ENCODE results near the gene TTLL6. TPM values are rescaled to one million over a fixed set of nuclear protein-coding genes. Genes with fewer than 3 reads are reported as not detected.

Gene TTLL6
- total RNA-seq, 1 donor from 2014 or later = 17.4 TPM

DNA sequence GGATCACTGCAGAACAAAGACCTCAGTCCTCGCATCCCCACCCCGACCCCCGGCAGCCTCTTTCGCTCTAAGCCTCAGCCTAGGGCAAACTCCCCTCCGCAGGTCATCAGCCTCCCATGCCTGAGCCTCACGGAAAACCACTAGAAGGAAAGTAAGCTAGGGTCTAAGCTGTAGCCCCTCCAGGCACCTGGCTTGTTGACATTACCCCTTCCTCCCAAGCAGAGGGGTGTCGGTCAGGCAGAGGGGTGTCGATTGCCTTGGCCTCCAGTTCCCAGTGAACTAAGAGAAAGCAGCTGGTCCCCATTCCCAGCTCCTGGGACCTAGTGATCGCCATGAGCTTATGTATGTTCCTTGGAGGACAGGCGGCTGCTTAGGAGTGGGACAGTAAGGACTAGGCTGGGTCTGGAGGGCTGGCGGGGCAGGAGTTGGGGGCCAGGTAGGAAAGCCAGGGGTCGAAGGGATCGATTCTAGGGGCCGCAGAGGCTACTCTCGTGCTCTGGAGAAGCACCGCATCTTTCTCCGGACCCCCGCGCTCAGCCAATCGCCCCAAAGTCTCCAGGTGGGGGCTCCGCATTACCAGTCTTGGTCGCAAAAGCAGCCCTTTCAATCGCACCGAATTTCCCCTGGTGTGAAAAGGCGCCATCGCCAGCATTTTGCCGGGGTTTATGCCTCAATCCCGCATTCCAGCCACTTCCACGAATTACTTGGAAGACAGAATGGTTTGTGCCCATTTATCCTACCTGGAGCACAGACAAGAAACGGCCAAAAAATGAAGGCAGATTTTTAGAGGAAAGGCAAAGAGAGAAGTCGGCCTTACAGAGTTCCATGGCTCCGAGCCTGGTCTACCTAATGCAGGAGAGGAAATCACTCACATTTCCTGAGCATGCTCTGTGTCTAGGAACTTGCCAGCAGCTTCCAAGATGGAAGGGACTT is 67.1 kb downstream of the TTLL6 start:
- Histone ChIP-seq H3K27ac (no peak overlapping the region), H3K79me2 (ENCODE audit: low read depth) (no peaks in the 10 kb centered on the region), H3K9ac (no peak overlapping the region), H3K9me3 (ENCODE audit: low read depth) (no peaks in the 10 kb centered on the region), H3F3A (ENCODE audit: low read depth) (no peaks in the 10 kb centered on the region), H3K4me1 (peaks cover 2% of the 10 kb centered on the region), H3K36me3 (no peaks in the 10 kb centered on the region), H4K20me1 (ENCODE audit: low read depth) (peaks cover 100% of the 10 kb centered on the region), H3K4me3 (no peak overlapping the region), H3K4me2 (no peak overlapping the region), H2AFZ (replicated peaks) (no peak overlapping the region), H3K27me3 (peaks cover 100% of the 10 kb centered on the region)
- Mint-ChIP-seq H3K4me3 (no peak overlapping the region), H3K4me1 (no peaks in the 10 kb centered on the region), H3K36me3 (no peaks in the 10 kb centered on the region), H3K27me3 (ENCODE audit: insufficient read depth, low read depth) (peaks cover 92% of the 10 kb centered on the region), H3K27ac (no peak overlapping the region), H3K9me3 (peaks cover 12% of the 10 kb centered on the region)
- TF ChIP-seq EZH2phosphoT487 (IDR thresholded peaks at IDR 0.05) (peak; percentile 93), EZH2 (IDR thresholded peaks at IDR 0.05) (peak; percentile 93)
- TF ChIP-seq, protein P1, sequence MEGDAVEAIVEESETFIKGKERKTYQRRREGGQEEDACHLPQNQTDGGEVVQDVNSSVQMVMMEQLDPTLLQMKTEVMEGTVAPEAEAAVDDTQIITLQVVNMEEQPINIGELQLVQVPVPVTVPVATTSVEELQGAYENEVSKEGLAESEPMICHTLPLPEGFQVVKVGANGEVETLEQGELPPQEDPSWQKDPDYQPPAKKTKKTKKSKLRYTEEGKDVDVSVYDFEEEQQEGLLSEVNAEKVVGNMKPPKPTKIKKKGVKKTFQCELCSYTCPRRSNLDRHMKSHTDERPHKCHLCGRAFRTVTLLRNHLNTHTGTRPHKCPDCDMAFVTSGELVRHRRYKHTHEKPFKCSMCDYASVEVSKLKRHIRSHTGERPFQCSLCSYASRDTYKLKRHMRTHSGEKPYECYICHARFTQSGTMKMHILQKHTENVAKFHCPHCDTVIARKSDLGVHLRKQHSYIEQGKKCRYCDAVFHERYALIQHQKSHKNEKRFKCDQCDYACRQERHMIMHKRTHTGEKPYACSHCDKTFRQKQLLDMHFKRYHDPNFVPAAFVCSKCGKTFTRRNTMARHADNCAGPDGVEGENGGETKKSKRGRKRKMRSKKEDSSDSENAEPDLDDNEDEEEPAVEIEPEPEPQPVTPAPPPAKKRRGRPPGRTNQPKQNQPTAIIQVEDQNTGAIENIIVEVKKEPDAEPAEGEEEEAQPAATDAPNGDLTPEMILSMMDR (IDR thresholded peaks at IDR 0.05) = no peak
- DNase-seq (ENCODE audit: low spot score) = peak; percentile 59

GRCh38 chr17:48748718-48749566 is 68.1 kb downstream of the TTLL6 start:
- Mint-ChIP-seq H3K9me3 (peaks cover 9% of the 10 kb centered on the region), H3K36me3 (no peaks in the 10 kb centered on the region), H3K4me3 (no peak overlapping the region), H3K27ac (no peak overlapping the region), H3K27me3 (ENCODE audit: insufficient read depth, low read depth) (peaks cover 91% of the 10 kb centered on the region), H3K4me1 (no peaks in the 10 kb centered on the region)
- Histone ChIP-seq H3K36me3 (no peaks in the 10 kb centered on the region), H3F3A (ENCODE audit: low read depth) (no peaks in the 10 kb centered on the region), H3K27me3 (peaks cover 100% of the 10 kb centered on the region), H3K79me2 (ENCODE audit: low read depth) (no peaks in the 10 kb centered on the region), H4K20me1 (ENCODE audit: low read depth) (peaks cover 100% of the 10 kb centered on the region), H3K9ac (no peak overlapping the region), H3K4me2 (no peak overlapping the region), H3K9me3 (ENCODE audit: low read depth) (no peaks in the 10 kb centered on the region), H3K4me1 (no peaks in the 10 kb centered on the region), H3K27ac (no peak overlapping the region), H2AFZ (replicated peaks) (no peak overlapping the region), H3K4me3 (no peak overlapping the region)
- TF ChIP-seq EZH2 (IDR thresholded peaks at IDR 0.05) (no peak), EZH2phosphoT487 (IDR thresholded peaks at IDR 0.05) (no peak)
- TF ChIP-seq, protein P1 (IDR thresholded peaks at IDR 0.05) = no peak
- no peak for DNase-seq (ENCODE audit: low spot score)

GRCh38 chr17:48747445-48748363 is 69.3 kb downstream of the TTLL6 start:
- H3K9ac ChIP-seq = no peak overlapping the region
- Mint-ChIP-seq H3K4me1 (no peaks in the 10 kb centered on the region), H3K27me3 (ENCODE audit: insufficient read depth, low read depth) (peaks cover 91% of the 10 kb centered on the region), H3K27ac (no peak overlapping the region), H3K36me3 (no peaks in the 10 kb centered on the region), H3K4me3 (no peak overlapping the region), H3K9me3 (peaks cover 10% of the 10 kb centered on the region)
- no peak overlapping the region for H3K4me3 ChIP-seq
- H3K4me2 ChIP-seq = no peak overlapping the region
- H3K9me3 ChIP-seq (ENCODE audit: low read depth) = no peaks in the 10 kb centered on the region
- DNase-seq (ENCODE audit: low spot score) = peak; percentile 65
- peaks cover 100% of the 10 kb centered on the region for H3K27me3 ChIP-seq
- H3K27ac ChIP-seq = no peak overlapping the region
- TF ChIP-seq, protein P1 (IDR thresholded peaks at IDR 0.05) = no peak
- TF ChIP-seq EZH2 (IDR thresholded peaks at IDR 0.05) (peak; percentile 98), EZH2phosphoT487 (IDR thresholded peaks at IDR 0.05) (peak; percentile 99)
- H3K4me1 ChIP-seq = no peaks in the 10 kb centered on the region
- H3F3A ChIP-seq (ENCODE audit: low read depth) = no peaks in the 10 kb centered on the region
- peaks cover 98% of the 10 kb centered on the region for H4K20me1 ChIP-seq (ENCODE audit: low read depth)
- no peaks in the 10 kb centered on the region for H3K79me2 ChIP-seq (ENCODE audit: low read depth)
- H2AFZ ChIP-seq (replicated peaks) = no peak overlapping the region
- H3K36me3 ChIP-seq = no peaks in the 10 kb centered on the region
